Measurements from ENCODE around the gene GAS7.

GAS7 gene

DNA sequence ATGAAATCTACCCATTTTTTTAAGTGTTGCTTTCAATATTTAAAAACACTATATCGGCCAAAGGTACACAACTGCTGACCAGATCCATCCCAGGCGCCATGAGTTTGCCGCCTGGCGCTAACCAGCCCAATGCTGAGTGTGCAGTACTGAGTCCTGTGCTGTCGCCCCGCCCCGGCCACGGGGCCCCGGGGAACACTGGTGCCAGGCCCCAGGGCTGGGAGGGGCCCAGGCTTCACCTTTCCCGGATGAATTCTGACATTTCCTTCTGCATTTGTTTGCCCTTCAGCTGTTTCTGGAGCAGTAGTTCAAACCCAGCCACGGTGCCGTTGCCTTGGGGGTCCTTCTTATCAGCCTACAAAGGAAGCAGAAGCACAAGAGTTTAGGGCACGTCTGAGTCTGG, 255.5 kb downstream of the GAS7 start:
- no CpG with 5 or more reads among the region's 13 CpGs for WGBS (ENCODE audit: extremely low coverage, insufficient coverage, insufficient read length)

DNA sequence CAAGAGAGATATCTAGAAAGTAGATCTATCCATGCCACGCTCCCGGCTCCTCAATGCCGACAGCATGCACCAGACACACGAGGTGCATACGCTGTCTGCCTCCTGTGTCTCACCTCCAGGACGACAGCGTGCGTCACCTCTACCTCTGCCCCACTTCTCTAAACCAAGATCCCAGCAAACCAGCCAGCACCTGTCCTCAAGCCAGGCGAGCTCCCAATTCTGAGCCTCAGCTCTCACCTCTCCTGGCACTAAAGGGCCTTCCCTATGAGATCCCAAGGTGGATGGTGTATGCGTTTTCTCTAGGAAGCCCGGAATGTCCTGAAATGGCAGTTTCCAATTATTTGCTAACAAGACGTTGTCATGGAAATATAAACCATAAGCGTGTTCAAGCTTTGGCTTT, 257.1 kb downstream of the GAS7 start:
- Histone ChIP-seq H2BK5ac (ENCODE audit: low read depth, low read length, poor library complexity) (no peak overlapping the region), H4K8ac (ENCODE audit: low read depth, low read length) (no peak overlapping the region), H3K4me2 (ENCODE audit: low read length) (no peak overlapping the region), H4K91ac (ENCODE audit: low read depth, low read length) (no peak overlapping the region), H3K79me1 (ENCODE audit: low read length) (no peaks in the 10 kb centered on the region), H3K27me3 (ENCODE audit: insufficient read depth, low read length) (no peaks in the 10 kb centered on the region), H3K9ac (ENCODE audit: low read length) (no peak overlapping the region), H3K18ac (ENCODE audit: low read length) (no peak overlapping the region), H3K36me3 (ENCODE audit: control insufficient read depth in 1 of 2, insufficient read depth in 2 of 2, low read length in 2 of 2) (peaks cover 29 to 31% of the 10 kb centered on the region in 2 experiments), H3K4me3 (ENCODE audit: low read depth, low read length) (no peak overlapping the region), H3K27ac (ENCODE audit: low read depth, low read length) (no peak overlapping the region), H2BK12ac (ENCODE audit: low read length) (no peak overlapping the region), H3K79me2 (ENCODE audit: control insufficient read depth, insufficient read depth, low read length, poor library complexity) (no peaks in the 10 kb centered on the region), H4K12ac (ENCODE audit: low read depth, low read length) (no peak overlapping the region), H3K23ac (ENCODE audit: low read length) (no peak overlapping the region), H2AK5ac (ENCODE audit: low read length) (no peak overlapping the region), H3K9me3 (ENCODE audit: insufficient read depth, low read depth, low read length) (no peaks in the 10 kb centered on the region), H3K14ac (ENCODE audit: low read length) (no peak overlapping the region), H2AFZ (ENCODE audit: insufficient read depth, low read length, poor library complexity) (no peak overlapping the region), H3K4me1 (ENCODE audit: control insufficient read depth in 1 of 2, insufficient read depth in 2 of 2, low read length in 2 of 2) (no peaks in the 10 kb centered on the region), H2BK120ac (ENCODE audit: insufficient read depth, low read length, poor library complexity) (no peak overlapping the region), H3K4ac (ENCODE audit: low read depth, low read length) (no peak overlapping the region)
- no peak for DNase-seq
- WGBS (ENCODE audit: extremely low coverage, insufficient coverage, insufficient read length), result no CpG with 5 or more reads among the region's 13 CpGs

More for the DNA sequence above, 255.5 kb downstream of the GAS7 start:
- Histone ChIP-seq H3K36me3 (ENCODE audit: control insufficient read depth in 1 of 2, insufficient read depth in 2 of 2, low read length in 2 of 2) (peaks cover 31 to 34% of the 10 kb centered on the region in 2 experiments), H3K18ac (ENCODE audit: low read length) (no peak overlapping the region), H3K4me2 (ENCODE audit: low read length) (no peak overlapping the region), H3K79me2 (ENCODE audit: control insufficient read depth, insufficient read depth, low read length, poor library complexity) (no peaks in the 10 kb centered on the region), H4K91ac (ENCODE audit: low read depth, low read length) (no peak overlapping the region), H3K9ac (ENCODE audit: low read length) (no peak overlapping the region), H2AK5ac (ENCODE audit: low read length) (no peak overlapping the region), H3K27me3 (ENCODE audit: insufficient read depth, low read length) (no peaks in the 10 kb centered on the region), H2BK12ac (ENCODE audit: low read length) (no peak overlapping the region), H2BK120ac (ENCODE audit: insufficient read depth, low read length, poor library complexity) (no peak overlapping the region), H3K23ac (ENCODE audit: low read length) (no peak overlapping the region), H2BK5ac (ENCODE audit: low read depth, low read length, poor library complexity) (no peak overlapping the region), H3K9me3 (ENCODE audit: insufficient read depth, low read depth, low read length) (no peaks in the 10 kb centered on the region), H4K12ac (ENCODE audit: low read depth, low read length) (no peak overlapping the region), H3K14ac (ENCODE audit: low read length) (no peak overlapping the region), H2AFZ (ENCODE audit: insufficient read depth, low read length, poor library complexity) (no peak overlapping the region), H3K4me3 (ENCODE audit: low read depth, low read length) (no peak overlapping the region), H3K79me1 (ENCODE audit: low read length) (no peaks in the 10 kb centered on the region), H4K8ac (ENCODE audit: low read depth, low read length) (no peak overlapping the region), H3K4me1 (ENCODE audit: control insufficient read depth in 1 of 2, insufficient read depth in 2 of 2, low read length in 2 of 2) (no peaks in the 10 kb centered on the region), H3K27ac (ENCODE audit: low read depth, low read length) (no peak overlapping the region), H3K4ac (ENCODE audit: low read depth, low read length) (no peak overlapping the region)
- DNase-seq, result no peak

DNA sequence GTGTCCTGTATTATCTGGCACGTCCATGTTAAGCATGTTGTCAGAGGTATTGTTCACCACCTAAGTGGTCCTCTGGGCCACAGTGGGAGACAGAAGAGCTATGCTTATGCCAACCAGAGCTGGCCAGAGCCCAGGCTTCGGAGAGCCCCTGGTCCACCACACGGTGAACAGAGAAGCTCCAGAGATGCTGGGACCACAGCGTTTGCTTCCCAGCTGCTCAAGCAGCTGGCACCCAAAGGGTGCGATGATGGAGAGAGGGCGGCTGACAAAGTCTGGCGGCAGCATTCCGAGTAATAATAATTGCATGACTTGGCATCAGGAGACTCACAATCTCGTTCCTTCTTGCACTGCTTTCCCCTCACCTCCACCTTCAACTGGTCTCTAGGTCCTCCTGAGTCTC, 257.6 kb downstream of the GAS7 start:
- no peak overlapping the region for H3K4ac ChIP-seq (ENCODE audit: low read depth, low read length)
- H4K8ac ChIP-seq (ENCODE audit: low read depth, low read length), result no peak overlapping the region
- H2BK12ac ChIP-seq (ENCODE audit: low read length), result no peak overlapping the region
- no peak overlapping the region for H3K9ac ChIP-seq (ENCODE audit: low read length)
- no peaks in the 10 kb centered on the region for H3K79me2 ChIP-seq (ENCODE audit: control insufficient read depth, insufficient read depth, low read length, poor library complexity)
- H3K4me2 ChIP-seq (ENCODE audit: low read length), result no peak overlapping the region
- H2AFZ ChIP-seq (ENCODE audit: insufficient read depth, low read length, poor library complexity), result no peak overlapping the region
- H3K79me1 ChIP-seq (ENCODE audit: low read length), result no peaks in the 10 kb centered on the region
- no peak overlapping the region for H3K18ac ChIP-seq (ENCODE audit: low read length)
- H3K27me3 ChIP-seq (ENCODE audit: insufficient read depth, low read length), result no peaks in the 10 kb centered on the region
- H3K9me3 ChIP-seq (ENCODE audit: insufficient read depth, low read depth, low read length), result no peaks in the 10 kb centered on the region
- no peak overlapping the region for H2AK5ac ChIP-seq (ENCODE audit: low read length)
- no CpG with 5 or more reads among the region's 9 CpGs for WGBS (ENCODE audit: extremely low coverage, insufficient coverage, insufficient read length)
- H3K27ac ChIP-seq (ENCODE audit: low read depth, low read length), result no peak overlapping the region
- H3K23ac ChIP-seq (ENCODE audit: low read length), result no peak overlapping the region
- DNase-seq, result no peak
- H3K4me1 ChIP-seq (ENCODE audit: control insufficient read depth in 1 of 2, insufficient read depth in 2 of 2, low read length in 2 of 2), result no peaks in the 10 kb centered on the region
- H2BK5ac ChIP-seq (ENCODE audit: low read depth, low read length, poor library complexity), result no peak overlapping the region
- H4K91ac ChIP-seq (ENCODE audit: low read depth, low read length), result no peak overlapping the region
- no peak overlapping the region for H4K12ac ChIP-seq (ENCODE audit: low read depth, low read length)
- H2BK120ac ChIP-seq (ENCODE audit: insufficient read depth, low read length, poor library complexity), result no peak overlapping the region
- H3K14ac ChIP-seq (ENCODE audit: low read length), result no peak overlapping the region
- H3K4me3 ChIP-seq (ENCODE audit: low read depth, low read length), result no peak overlapping the region
- H3K36me3 ChIP-seq (ENCODE audit: control insufficient read depth in 1 of 2, insufficient read depth in 2 of 2, low read length in 2 of 2), result peaks cover 30 to 31% of the 10 kb centered on the region in 2 experiments

DNA sequence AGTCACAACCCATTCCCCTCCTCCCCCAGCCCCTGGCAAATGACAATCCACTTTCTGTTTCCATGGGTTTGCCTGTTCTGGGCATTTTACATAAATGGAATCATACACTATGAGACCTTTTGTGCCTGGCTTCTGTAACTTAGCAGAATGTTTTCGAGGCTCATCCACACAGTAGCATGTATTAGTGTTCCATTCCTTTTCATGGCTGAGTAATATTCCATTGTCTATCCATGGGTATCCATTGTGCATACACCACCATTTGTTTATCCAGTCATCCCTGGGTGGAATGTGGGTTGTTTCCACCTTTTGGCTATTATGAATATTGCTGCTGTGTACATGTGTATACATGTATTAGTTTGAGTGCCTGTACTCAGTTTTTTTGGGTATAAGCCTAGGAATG, 259.6 kb downstream of the GAS7 start:
- no peaks in the 10 kb centered on the region for H3K9me3 ChIP-seq (ENCODE audit: insufficient read depth, low read depth, low read length)
- no peak overlapping the region for H3K27ac ChIP-seq (ENCODE audit: low read depth, low read length)
- no peak overlapping the region for H2BK12ac ChIP-seq (ENCODE audit: low read length)
- no peak overlapping the region for H4K12ac ChIP-seq (ENCODE audit: low read depth, low read length)
- no peak overlapping the region for H3K4me2 ChIP-seq (ENCODE audit: low read length)
- DNase-seq, result no peak
- H4K8ac ChIP-seq (ENCODE audit: low read depth, low read length), result no peak overlapping the region
- H4K91ac ChIP-seq (ENCODE audit: low read depth, low read length), result no peak overlapping the region
- H3K4me1 ChIP-seq (ENCODE audit: control insufficient read depth in 1 of 2, insufficient read depth in 2 of 2, low read length in 2 of 2), result peaks cover 0 to 2% of the 10 kb centered on the region in 2 experiments
- no peak overlapping the region for H3K9ac ChIP-seq (ENCODE audit: low read length)
- no peak overlapping the region for H2AFZ ChIP-seq (ENCODE audit: insufficient read depth, low read length, poor library complexity)
- peaks cover 31 to 32% of the 10 kb centered on the region in 2 experiments for H3K36me3 ChIP-seq (ENCODE audit: control insufficient read depth in 1 of 2, insufficient read depth in 2 of 2, low read length in 2 of 2)
- H3K79me2 ChIP-seq (ENCODE audit: control insufficient read depth, insufficient read depth, low read length, poor library complexity), result no peaks in the 10 kb centered on the region
- WGBS (ENCODE audit: extremely low coverage, insufficient coverage, insufficient read length), result no CpG with 5 or more reads among the region's 1 CpG
- H3K79me1 ChIP-seq (ENCODE audit: low read length), result no peaks in the 10 kb centered on the region
- H3K18ac ChIP-seq (ENCODE audit: low read length), result no peak overlapping the region
- H3K4me3 ChIP-seq (ENCODE audit: low read depth, low read length), result no peak overlapping the region
- H2BK5ac ChIP-seq (ENCODE audit: low read depth, low read length, poor library complexity), result no peak overlapping the region
- H3K27me3 ChIP-seq (ENCODE audit: insufficient read depth, low read length), result no peaks in the 10 kb centered on the region
- no peak overlapping the region for H3K4ac ChIP-seq (ENCODE audit: low read depth, low read length)
- no peak overlapping the region for H3K23ac ChIP-seq (ENCODE audit: low read length)
- H3K14ac ChIP-seq (ENCODE audit: low read length), result no peak overlapping the region
- no peak overlapping the region for H2BK120ac ChIP-seq (ENCODE audit: insufficient read depth, low read length, poor library complexity)
- H2AK5ac ChIP-seq (ENCODE audit: low read length), result no peak overlapping the region

All from trophoblast cell (in vitro differentiated cells and primary cell).